Nephron progenitor cell (in vitro differentiated cells): ENCODE data around the gene ZNF37A.

Experiments
- DNase-seq: peaks from one replicate; pipeline ENCODE4 v3.0.0; 2021
- H3K27ac Mint-ChIP-seq: 2 replicates; pipeline ENCODE4 v1.8.0; 2021; ENCODE audit warnings: mild to moderate bottlenecking, moderate library complexity, mixed read lengths
- H3K27me3 Mint-ChIP-seq: 2 replicates; pipeline ENCODE4 v1.8.0; 2021; ENCODE audit warnings: mild to moderate bottlenecking, low read depth, mixed read lengths; ENCODE audit not compliant: poor library complexity
- H3K36me3 Mint-ChIP-seq: 2 replicates; pipeline ENCODE4 v1.8.0; 2021; ENCODE audit warnings: low read depth, mixed read lengths
- H3K4me1 Mint-ChIP-seq: 2 replicates; pipeline ENCODE4 v1.8.0; 2021; ENCODE audit warnings: mixed read lengths
- H3K4me3 Mint-ChIP-seq: 2 replicates; pipeline ENCODE4 v1.8.0; 2021; ENCODE audit warnings: mild to moderate bottlenecking, moderate library complexity, mixed read lengths
- H3K9me3 Mint-ChIP-seq: 2 replicates; pipeline ENCODE4 v1.8.0; 2021; ENCODE audit warnings: mild to moderate bottlenecking, moderate library complexity, mixed read lengths
- TF ChIP-seq, protein P1 (sequence below): fragments of 200-600 bp; sonication (generic); IDR thresholded peaks from 2 replicates; pipeline ENCODE4 v1.5.0; 2021; ENCODE audit warnings: antibody characterized with exemption

The ZNF37A gene

DNA sequence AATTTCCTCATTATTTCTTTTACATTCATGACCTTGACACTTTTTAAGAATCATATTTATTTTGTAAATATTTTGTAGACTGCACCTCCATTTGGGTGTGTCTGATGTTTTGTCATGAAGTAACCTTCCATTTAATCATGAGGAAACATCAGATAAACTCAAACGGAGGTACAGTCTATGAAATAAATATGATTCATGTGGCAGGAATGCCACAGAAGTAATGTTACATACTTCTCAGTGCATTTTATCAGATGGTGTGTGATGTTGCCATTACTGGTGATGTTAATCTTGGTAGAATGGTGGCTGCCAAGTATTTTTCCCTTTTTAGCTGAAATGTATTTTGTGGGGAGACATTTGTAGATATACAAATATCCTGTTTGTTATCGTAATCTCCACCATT lies 64.9 kb downstream of the ZNF37A start:
- no peak overlapping the region for H3K27ac Mint-ChIP-seq
- TF ChIP-seq, protein P1, sequence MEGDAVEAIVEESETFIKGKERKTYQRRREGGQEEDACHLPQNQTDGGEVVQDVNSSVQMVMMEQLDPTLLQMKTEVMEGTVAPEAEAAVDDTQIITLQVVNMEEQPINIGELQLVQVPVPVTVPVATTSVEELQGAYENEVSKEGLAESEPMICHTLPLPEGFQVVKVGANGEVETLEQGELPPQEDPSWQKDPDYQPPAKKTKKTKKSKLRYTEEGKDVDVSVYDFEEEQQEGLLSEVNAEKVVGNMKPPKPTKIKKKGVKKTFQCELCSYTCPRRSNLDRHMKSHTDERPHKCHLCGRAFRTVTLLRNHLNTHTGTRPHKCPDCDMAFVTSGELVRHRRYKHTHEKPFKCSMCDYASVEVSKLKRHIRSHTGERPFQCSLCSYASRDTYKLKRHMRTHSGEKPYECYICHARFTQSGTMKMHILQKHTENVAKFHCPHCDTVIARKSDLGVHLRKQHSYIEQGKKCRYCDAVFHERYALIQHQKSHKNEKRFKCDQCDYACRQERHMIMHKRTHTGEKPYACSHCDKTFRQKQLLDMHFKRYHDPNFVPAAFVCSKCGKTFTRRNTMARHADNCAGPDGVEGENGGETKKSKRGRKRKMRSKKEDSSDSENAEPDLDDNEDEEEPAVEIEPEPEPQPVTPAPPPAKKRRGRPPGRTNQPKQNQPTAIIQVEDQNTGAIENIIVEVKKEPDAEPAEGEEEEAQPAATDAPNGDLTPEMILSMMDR = no peak
- no peaks in the 10 kb centered on the region for H3K4me1 Mint-ChIP-seq
- peaks cover 91% of the 10 kb centered on the region for H3K9me3 Mint-ChIP-seq
- H3K4me3 Mint-ChIP-seq = no peak overlapping the region
- H3K36me3 Mint-ChIP-seq = peaks cover 4% of the 10 kb centered on the region
- no peak for DNase-seq
- no peaks in the 10 kb centered on the region for H3K27me3 Mint-ChIP-seq

DNA sequence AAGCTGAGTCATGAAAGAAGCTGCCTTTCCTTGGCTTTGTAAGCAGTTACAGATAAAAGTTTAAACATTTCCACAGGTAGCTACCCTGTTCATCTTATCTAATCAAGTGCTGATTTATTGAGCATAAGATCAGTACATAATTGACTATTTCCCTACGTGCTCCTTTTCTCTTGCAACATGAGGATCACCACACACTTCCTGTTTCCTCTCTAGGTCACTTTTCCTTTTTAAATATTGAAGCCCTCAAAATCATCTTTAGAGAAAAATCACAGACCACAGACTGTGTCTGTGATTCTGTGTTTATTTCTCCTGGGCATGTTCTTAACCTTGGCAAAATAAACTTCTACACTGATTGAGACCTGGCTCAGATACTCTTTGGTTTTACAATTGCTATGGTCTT lies 69.5 kb downstream of the ZNF37A start:
- no peak overlapping the region for H3K4me3 Mint-ChIP-seq
- H3K4me1 Mint-ChIP-seq = no peaks in the 10 kb centered on the region
- TF ChIP-seq, protein P1 = no peak
- no peak overlapping the region for H3K27ac Mint-ChIP-seq
- no peaks in the 10 kb centered on the region for H3K27me3 Mint-ChIP-seq
- peaks cover 4% of the 10 kb centered on the region for H3K36me3 Mint-ChIP-seq
- DNase-seq = no peak
- H3K9me3 Mint-ChIP-seq = peaks cover 93% of the 10 kb centered on the region

DNA sequence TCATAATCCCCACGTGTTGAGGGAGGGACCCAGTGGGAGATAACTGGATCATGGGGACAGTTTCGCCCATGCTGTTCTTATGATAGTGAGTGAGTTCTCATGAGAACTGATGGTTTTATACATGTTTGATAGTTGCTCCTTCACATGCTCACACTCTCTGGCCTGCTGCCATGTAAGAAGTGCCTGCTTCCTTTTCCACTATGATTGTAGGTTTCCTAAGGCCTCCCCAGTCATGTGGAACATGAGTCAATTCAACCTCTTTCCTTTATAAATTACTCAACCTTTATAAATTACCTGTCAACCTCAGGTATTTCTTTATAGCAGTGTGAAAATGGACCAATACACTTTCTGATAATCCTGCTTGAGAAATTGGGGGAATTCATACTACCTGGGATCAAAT lies 80.2 kb downstream of the ZNF37A start:
- H3K27me3 Mint-ChIP-seq = peaks cover 2% of the 10 kb centered on the region
- TF ChIP-seq, protein P1 = no peak

DNA sequence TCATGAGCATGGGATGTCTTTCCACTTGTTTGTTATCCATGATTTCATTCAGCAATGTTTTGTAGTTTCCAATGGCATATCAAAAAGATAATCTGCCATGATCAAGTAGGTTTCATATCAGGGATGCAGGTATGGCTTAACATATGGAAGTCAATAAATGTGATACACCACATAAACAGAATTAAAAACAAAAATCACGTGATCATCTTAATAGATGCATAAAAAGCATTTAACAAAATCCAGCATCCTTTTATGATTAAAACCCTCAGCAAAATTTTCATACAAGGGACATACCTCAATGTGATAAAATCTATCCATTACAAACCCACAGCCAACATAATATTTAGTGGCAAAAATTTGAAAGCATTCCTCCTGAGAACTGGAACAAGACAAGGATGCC lies 90.3 kb downstream of the ZNF37A start:
- Mint-ChIP-seq H3K4me3 (no peak overlapping the region), H3K27me3 (no peaks in the 10 kb centered on the region), H3K4me1 (no peaks in the 10 kb centered on the region), H3K27ac (no peak overlapping the region), H3K9me3 (peaks cover 83% of the 10 kb centered on the region), H3K36me3 (no peaks in the 10 kb centered on the region)
- no peak for DNase-seq
- TF ChIP-seq, protein P1 = no peak

More for the DNA sequence above, 80.2 kb downstream of the ZNF37A start:
- peaks cover 86% of the 10 kb centered on the region for H3K9me3 Mint-ChIP-seq
- H3K27ac Mint-ChIP-seq = no peak overlapping the region
- H3K4me3 Mint-ChIP-seq = no peak overlapping the region
- no peak for DNase-seq
- no peaks in the 10 kb centered on the region for H3K36me3 Mint-ChIP-seq
- H3K4me1 Mint-ChIP-seq = no peaks in the 10 kb centered on the region
